GM23338 (cell line): ENCODE data around the gene LYST. TPM values are rescaled to one million over a fixed set of nuclear protein-coding genes. Genes with fewer than 3 reads are reported as not detected.

Experiments used
- ATAC-seq: fragments of 200-7000 bp; cut with Tn5 transposase; 3 replicates; pipeline ENCODE4 v1.9.1; 2020
- DNase-seq: peaks from one replicate; pipeline ENCODE4 v3.0.0-alpha.2; 2015; ENCODE audit warnings: low spot score
- H2AFZ ChIP-seq: fragments of 200-600 bp; sonication (generic); 2 replicates; pipeline ENCODE4 v1.8.0; 2016; ENCODE audit warnings: antibody characterized with exemption, mild to moderate bottlenecking, moderate library complexity
- H3F3A ChIP-seq: fragments of 200-600 bp; sonication (generic); replicated peaks from 2 replicates; pipeline ENCODE4 v1.8.0; 2017; ENCODE audit warnings: antibody characterized with exemption, mixed run types, low read depth
- H3K27ac ChIP-seq: fragments of 200-600 bp; sonication (generic); 2 replicates; pipeline ENCODE4 v1.6.1; 2016; ENCODE audit warnings: low read depth
- H3K27me3 ChIP-seq: fragments of 200-600 bp; sonication (generic); 2 replicates; pipeline ENCODE4 v1.8.0; 2016; ENCODE audit warnings: mild to moderate bottlenecking, mixed run types, moderate library complexity; ENCODE audit not compliant: insufficient read depth
- H3K36me3 ChIP-seq: fragments of 200-600 bp; sonication (generic); 2 replicates; pipeline ENCODE4 v1.8.0; 2016; ENCODE audit warnings: mild to moderate bottlenecking; ENCODE audit not compliant: insufficient read depth
- H3K4me1 ChIP-seq: fragments of 200-600 bp; sonication (generic); 2 replicates; pipeline ENCODE4 v1.8.0; 2016; ENCODE audit warnings: mild to moderate bottlenecking, moderate library complexity; ENCODE audit not compliant: insufficient read depth
- H3K4me2 ChIP-seq: fragments of 200-600 bp; sonication (generic); 2 replicates; pipeline ENCODE4 v1.7.1; 2017; ENCODE audit warnings: mixed run types
- H3K4me3 ChIP-seq: fragments of 200-600 bp; sonication (generic); 2 replicates; pipeline ENCODE4 v1.6.1; 2016; ENCODE audit warnings: mixed run types
- H3K79me2 ChIP-seq: fragments of 200-600 bp; sonication (generic); replicated peaks from 2 replicates; pipeline ENCODE4 v1.8.0; 2017; ENCODE audit warnings: mild to moderate bottlenecking; ENCODE audit not compliant: insufficient read depth
- H3K9me2 ChIP-seq: fragments of 200-600 bp; sonication (generic); 2 replicates; pipeline ENCODE4 v1.8.0; 2017; ENCODE audit not compliant: insufficient read depth
- H4K20me1 ChIP-seq: fragments of 200-600 bp; sonication (generic); replicated peaks from 2 replicates; pipeline ENCODE4 v1.8.0; 2017; ENCODE audit warnings: mild to moderate bottlenecking; ENCODE audit not compliant: insufficient read depth
- H3K27ac Mint-ChIP-seq: 2 replicates; pipeline ENCODE4 v1.8.0; 2020; ENCODE audit warnings: inconsistent platforms, mild to moderate bottlenecking, moderate library complexity, mixed read lengths
- H3K27me3 Mint-ChIP-seq: 3 replicates; pipeline ENCODE4 v1.8.0; 2022; ENCODE audit warnings: low read depth, mild to moderate bottlenecking, moderate library complexity, mixed read lengths, inconsistent platforms; ENCODE audit not compliant: insufficient read depth, poor library complexity
- H3K36me3 Mint-ChIP-seq: 3 replicates; pipeline ENCODE4 v1.8.0; 2021; ENCODE audit warnings: low read depth, mild to moderate bottlenecking, inconsistent platforms, moderate library complexity, mixed read lengths
- H3K4me1 Mint-ChIP-seq: 3 replicates; pipeline ENCODE4 v1.8.0; 2020; ENCODE audit warnings: mild to moderate bottlenecking, inconsistent platforms, mixed read lengths
- H3K4me3 Mint-ChIP-seq: 3 replicates; pipeline ENCODE4 v1.8.0; 2021; ENCODE audit warnings: moderate library complexity, mild to moderate bottlenecking, inconsistent platforms, mixed read lengths
- H3K9me3 Mint-ChIP-seq: 3 replicates; pipeline ENCODE4 v1.8.0; 2020; ENCODE audit warnings: moderate library complexity, mild to moderate bottlenecking, inconsistent platforms, mixed read lengths
- CTCF ChIP-seq, 2 experiments: fragments of 200-600 bp in 1 of 2; sonication (generic) in 1 of 2; conservative IDR thresholded peaks; 2 replicates each; pipeline versions ENCODE4 v1.5.1 to v1.6.1; 2016 to 2017; ENCODE audit warnings: antibody characterized with exemption in 2 of 2, low read depth in 2 of 2, mild to moderate bottlenecking in 2 of 2, moderate library complexity in 1 of 2
- JUNB ChIP-seq: IDR thresholded peaks from one replicate; pipeline ENCODE4 v1.6.1; 2016; ENCODE audit warnings: antibody characterized with exemption; ENCODE audit not compliant: unreplicated experiment
- ZNF114 ChIP-seq: fragments of 250-450 bp; sonication (Bioruptor Pico); IDR thresholded peaks from 2 replicates; pipeline ENCODE4 v1.5.0; 2020; ENCODE audit warnings: mild to moderate bottlenecking, moderate library complexity
- polyA plus RNA-seq: library from polyadenylated mRNA; unstranded; fragments of >200 nt; fragmentation: Nextera tagmentation; extraction: Ambion mirVana; gene quantifications from 2 replicates; pipeline ENCODE4 v1.2.1, GENCODE V29; 2016
- total RNA-seq: library from RNA; depleted of rRNA; stranded (reverse); fragments of >200 nt; shearing (Covaris generic); gene quantifications from 2 replicates; pipeline ENCODE4 v1.2.3, GENCODE V29; 2014
- TF ChIP-seq, protein P1 (sequence below): fragments of 250-450 bp; sonication (Bioruptor Pico); IDR thresholded peaks from 2 replicates; pipeline ENCODE4 v1.5.0; 2020; ENCODE audit warnings: mild to moderate bottlenecking, moderate library complexity

The LYST gene
- total and polyA plus RNA-seq, 2 experiments from 2014 or later, result 0.21 to 1.0 TPM

- H3K27ac Mint-ChIP-seq, result no peak overlapping the region
- H3K36me3 ChIP-seq, result no peaks in the 10 kb centered on the region
- no peak overlapping the region for H2AFZ ChIP-seq
- peaks cover 8% of the 10 kb centered on the region for H3K36me3 Mint-ChIP-seq
- no peak overlapping the region for H3K4me2 ChIP-seq
- H3K27me3 Mint-ChIP-seq, result peaks cover 2% of the 10 kb centered on the region
- no peaks in the 10 kb centered on the region for H3K9me2 ChIP-seq
- DNase-seq (no peak), ATAC-seq (no peak)
- H3K4me3 ChIP-seq, result no peak overlapping the region
- peaks cover 19% of the 10 kb centered on the region for H3K79me2 ChIP-seq
- TF ChIP-seq CTCF (conservative IDR thresholded peaks at IDR 0.05; ENCODE audit: low read depth in 2 of 2) (no peak), ZNF114 (CRISPR knock-in tag) (no peak), JUNB (no peak)
- TF ChIP-seq, protein P1, sequence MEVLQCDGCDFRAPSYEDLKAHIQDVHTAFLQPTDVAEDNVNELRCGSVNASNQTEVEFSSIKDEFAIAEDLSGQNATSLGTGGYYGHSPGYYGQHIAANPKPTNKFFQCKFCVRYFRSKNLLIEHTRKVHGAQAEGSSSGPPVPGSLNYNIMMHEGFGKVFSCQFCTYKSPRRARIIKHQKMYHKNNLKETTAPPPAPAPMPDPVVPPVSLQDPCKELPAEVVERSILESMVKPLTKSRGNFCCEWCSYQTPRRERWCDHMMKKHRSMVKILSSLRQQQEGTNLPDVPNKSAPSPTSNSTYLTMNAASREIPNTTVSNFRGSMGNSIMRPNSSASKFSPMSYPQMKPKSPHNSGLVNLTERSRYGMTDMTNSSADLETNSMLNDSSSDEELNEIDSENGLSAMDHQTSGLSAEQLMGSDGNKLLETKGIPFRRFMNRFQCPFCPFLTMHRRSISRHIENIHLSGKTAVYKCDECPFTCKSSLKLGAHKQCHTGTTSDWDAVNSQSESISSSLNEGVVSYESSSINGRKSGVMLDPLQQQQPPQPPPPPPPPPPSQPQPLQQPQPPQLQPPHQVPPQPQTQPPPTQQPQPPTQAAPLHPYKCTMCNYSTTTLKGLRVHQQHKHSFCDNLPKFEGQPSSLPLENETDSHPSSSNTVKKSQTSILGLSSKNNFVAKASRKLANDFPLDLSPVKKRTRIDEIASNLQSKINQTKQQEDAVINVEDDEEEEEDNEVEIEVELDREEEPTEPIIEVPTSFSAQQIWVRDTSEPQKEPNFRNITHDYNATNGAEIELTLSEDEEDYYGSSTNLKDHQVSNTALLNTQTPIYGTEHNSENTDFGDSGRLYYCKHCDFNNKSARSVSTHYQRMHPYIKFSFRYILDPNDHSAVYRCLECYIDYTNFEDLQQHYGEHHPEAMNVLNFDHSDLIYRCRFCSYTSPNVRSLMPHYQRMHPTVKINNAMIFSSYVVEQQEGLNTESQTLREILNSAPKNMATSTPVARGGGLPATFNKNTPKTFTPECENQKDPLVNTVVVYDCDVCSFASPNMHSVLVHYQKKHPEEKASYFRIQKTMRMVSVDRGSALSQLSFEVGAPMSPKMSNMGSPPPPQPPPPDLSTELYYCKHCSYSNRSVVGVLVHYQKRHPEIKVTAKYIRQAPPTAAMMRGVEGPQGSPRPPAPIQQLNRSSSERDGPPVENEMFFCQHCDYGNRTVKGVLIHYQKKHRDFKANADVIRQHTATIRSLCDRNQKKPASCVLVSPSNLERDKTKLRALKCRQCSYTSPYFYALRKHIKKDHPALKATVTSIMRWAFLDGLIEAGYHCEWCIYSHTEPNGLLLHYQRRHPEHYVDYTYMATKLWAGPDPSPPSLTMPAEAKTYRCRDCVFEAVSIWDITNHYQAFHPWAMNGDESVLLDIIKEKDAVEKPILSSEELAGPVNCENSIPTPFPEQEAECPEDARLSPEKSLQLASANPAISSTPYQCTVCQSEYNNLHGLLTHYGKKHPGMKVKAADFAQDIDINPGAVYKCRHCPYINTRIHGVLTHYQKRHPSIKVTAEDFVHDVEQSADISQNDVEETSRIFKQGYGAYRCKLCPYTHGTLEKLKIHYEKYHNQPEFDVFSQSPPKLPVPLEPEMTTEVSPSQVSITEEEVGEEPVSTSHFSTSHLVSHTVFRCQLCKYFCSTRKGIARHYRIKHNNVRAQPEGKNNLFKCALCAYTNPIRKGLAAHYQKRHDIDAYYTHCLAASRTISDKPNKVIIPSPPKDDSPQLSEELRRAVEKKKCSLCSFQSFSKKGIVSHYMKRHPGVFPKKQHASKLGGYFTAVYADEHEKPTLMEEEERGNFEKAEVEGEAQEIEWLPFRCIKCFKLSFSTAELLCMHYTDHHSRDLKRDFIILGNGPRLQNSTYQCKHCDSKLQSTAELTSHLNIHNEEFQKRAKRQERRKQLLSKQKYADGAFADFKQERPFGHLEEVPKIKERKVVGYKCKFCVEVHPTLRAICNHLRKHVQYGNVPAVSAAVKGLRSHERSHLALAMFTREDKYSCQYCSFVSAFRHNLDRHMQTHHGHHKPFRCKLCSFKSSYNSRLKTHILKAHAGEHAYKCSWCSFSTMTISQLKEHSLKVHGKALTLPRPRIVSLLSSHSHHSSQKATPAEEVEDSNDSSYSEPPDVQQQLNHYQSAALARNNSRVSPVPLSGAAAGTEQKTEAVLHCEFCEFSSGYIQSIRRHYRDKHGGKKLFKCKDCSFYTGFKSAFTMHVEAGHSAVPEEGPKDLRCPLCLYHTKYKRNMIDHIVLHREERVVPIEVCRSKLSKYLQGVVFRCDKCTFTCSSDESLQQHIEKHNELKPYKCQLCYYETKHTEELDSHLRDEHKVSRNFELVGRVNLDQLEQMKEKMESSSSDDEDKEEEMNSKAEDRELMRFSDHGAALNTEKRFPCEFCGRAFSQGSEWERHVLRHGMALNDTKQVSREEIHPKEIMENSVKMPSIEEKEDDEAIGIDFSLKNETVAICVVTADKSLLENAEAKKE (CRISPR knock-in tag), result no peak
- H3K4me1 Mint-ChIP-seq, result peaks cover 9% of the 10 kb centered on the region; the same call in 2 of the 3 replicates
- H3K4me3 Mint-ChIP-seq, result no peak overlapping the region
- no peak overlapping the region for H3K27ac ChIP-seq
- H3K4me1 ChIP-seq, result no peaks in the 10 kb centered on the region
- H3K9me3 Mint-ChIP-seq, result no peaks in the 10 kb centered on the region
- no peaks in the 10 kb centered on the region for H3F3A ChIP-seq
- H3K27me3 ChIP-seq, result no peaks in the 10 kb centered on the region
- 0 out of 2 replicates have a peak, but pooled peaks cover 9% of the 10 kb centered on the region for H4K20me1 ChIP-seq
These were observed 248.9 kb downstream of the LYST start for GRCh38 chr1:235617808-235618207.
